ENCODE results near the gene CDKN2B.

CDKN2B gene

GRCh38 chr9:22052376-22052945, 43.4 kb upstream of the CDKN2B start:
- Histone ChIP-seq H3K27ac (no peak overlapping the region), H3K4me3 (no peak overlapping the region)
- DNase-seq (ENCODE audit: low spot score): no peak
- no peak for TF ChIP-seq CTCF (IDR thresholded peaks at IDR 0.05)

GRCh38 chr9:22050924-22051323, 41.8 kb upstream of the CDKN2B start:
- no peak for TF ChIP-seq CTCF (IDR thresholded peaks at IDR 0.05)
- Histone ChIP-seq H3K27ac (no peak overlapping the region), H3K4me3 (no peak overlapping the region)
- no peak for DNase-seq (ENCODE audit: low spot score)

- no peak for DNase-seq (ENCODE audit: low spot score)
- Histone ChIP-seq H3K27ac (no peak overlapping the region), H3K4me3 (no peak overlapping the region)
- no peak for TF ChIP-seq CTCF (IDR thresholded peaks at IDR 0.05)
These were observed 40.3 kb upstream of the CDKN2B start for GRCh38 chr9:22049411-22049810.

GRCh38 chr9:22047596-22047995, 38.5 kb upstream of the CDKN2B start:
- H3K4me3 ChIP-seq: no peak overlapping the region
- no peak for TF ChIP-seq CTCF (IDR thresholded peaks at IDR 0.05)
- no peak overlapping the region for H3K27ac ChIP-seq
- no peak for DNase-seq (ENCODE audit: low spot score)

GRCh38 chr9:22046243-22046885, 37.3 kb upstream of the CDKN2B start:
- DNase-seq (ENCODE audit: low spot score): no peak
- Histone ChIP-seq H3K27ac (no peak overlapping the region), H3K4me3 (no peak overlapping the region)
- TF ChIP-seq CTCF (IDR thresholded peaks at IDR 0.05): no peak

- DNase-seq (ENCODE audit: low spot score): no peak
- Histone ChIP-seq H3K4me3 (no peak overlapping the region), H3K27ac (no peak overlapping the region)
- no peak for TF ChIP-seq CTCF (IDR thresholded peaks at IDR 0.05)
These were observed 36.3 kb upstream of the CDKN2B start for GRCh38 chr9:22045423-22045822.

GRCh38 chr9:22044583-22044982, 35.5 kb upstream of the CDKN2B start:
- no peak overlapping the region for H3K27ac ChIP-seq
- no peak overlapping the region for H3K4me3 ChIP-seq
- no peak for TF ChIP-seq CTCF (IDR thresholded peaks at IDR 0.05)
- DNase-seq (ENCODE audit: low spot score): no peak
